Gastroesophageal sphincter (tissue), 2 donors: ENCODE results near the gene ZBTB12.

Experiments
- EP300 ChIP-seq: sonication (generic); formaldehyde crosslinking; IDR thresholded peaks from one replicate; pipeline ENCODE4 v1.6.1; 2017; ENCODE audit warnings: antibody characterized with exemption, mild to moderate bottlenecking
- POLR2A ChIP-seq, 2 donors: fragments of 450-650 bp; IDR thresholded peaks; one replicate each; pipeline ENCODE4 v1.6.1; 2017; ENCODE audit warnings: antibody characterized with exemption in 2 of 2, mild to moderate bottlenecking in 2 of 2, moderate library complexity in 1 of 2

DNA sequence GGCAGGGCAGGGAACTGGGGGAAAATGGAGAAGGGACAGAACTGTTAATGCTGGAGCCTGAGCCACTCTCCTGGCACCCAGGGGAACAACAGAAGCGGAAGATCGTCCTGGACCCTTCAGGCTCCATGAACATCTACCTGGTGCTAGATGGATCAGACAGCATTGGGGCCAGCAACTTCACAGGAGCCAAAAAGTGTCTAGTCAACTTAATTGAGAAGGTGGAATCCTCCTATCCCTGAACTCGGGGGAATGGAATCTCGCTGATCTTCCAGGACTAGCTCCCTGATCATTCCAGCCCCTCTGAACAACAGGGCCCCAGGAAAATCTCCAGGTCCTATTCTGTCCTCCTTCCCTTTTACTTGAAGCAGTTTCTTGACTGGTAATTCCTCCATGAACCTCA, 46.0 kb upstream of the ZBTB12 start:
- TF ChIP-seq EP300, result no peak
- no peak for TF ChIP-seq POLR2A (IDR thresholded peaks at IDR 0.05)
